ENCODE data around the gene NAB1.

DNA sequence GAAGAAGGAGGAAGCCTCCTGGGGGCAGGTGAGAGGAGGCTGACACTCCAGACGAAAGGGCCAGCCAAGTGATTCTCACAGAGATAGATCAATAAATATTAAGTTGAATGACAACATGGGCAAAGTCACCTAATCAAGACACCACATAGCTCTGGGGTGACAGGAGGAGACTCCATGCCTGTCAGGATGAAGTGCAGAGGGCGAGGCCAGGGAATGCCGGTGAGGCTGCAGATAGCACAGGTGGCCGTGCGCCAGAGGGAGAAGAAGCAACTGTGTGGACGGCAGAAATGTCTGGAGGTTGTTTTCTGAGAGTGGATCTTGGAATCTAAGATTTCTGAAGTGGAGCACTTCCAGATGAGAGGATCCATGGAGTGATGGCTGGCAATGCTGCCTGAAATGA, 71.4 kb downstream of the NAB1 start:
- TF ChIP-seq, protein P1, sequence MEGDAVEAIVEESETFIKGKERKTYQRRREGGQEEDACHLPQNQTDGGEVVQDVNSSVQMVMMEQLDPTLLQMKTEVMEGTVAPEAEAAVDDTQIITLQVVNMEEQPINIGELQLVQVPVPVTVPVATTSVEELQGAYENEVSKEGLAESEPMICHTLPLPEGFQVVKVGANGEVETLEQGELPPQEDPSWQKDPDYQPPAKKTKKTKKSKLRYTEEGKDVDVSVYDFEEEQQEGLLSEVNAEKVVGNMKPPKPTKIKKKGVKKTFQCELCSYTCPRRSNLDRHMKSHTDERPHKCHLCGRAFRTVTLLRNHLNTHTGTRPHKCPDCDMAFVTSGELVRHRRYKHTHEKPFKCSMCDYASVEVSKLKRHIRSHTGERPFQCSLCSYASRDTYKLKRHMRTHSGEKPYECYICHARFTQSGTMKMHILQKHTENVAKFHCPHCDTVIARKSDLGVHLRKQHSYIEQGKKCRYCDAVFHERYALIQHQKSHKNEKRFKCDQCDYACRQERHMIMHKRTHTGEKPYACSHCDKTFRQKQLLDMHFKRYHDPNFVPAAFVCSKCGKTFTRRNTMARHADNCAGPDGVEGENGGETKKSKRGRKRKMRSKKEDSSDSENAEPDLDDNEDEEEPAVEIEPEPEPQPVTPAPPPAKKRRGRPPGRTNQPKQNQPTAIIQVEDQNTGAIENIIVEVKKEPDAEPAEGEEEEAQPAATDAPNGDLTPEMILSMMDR (IDR thresholded peaks at IDR 0.05), result no peak
- TF ChIP-seq POLR2A (IDR thresholded peaks at IDR 0.05), result no peak
